Keratinocyte (primary cell): ENCODE data around the gene SPC24.
"Not testable (repeated sequence)": the region's sequence is repeated elsewhere in the genome, so short reads cannot be mapped to it uniquely, and the experiment has no call there.

Source experiments
- EZH2 ChIP-seq: IDR thresholded peaks from one replicate; pipeline ENCODE4 v1.6.1; 2012; ENCODE audit warnings: inconsistent platforms, mild to moderate bottlenecking, low read length, moderate library complexity
- TF ChIP-seq, protein P1 (sequence below), 3 experiments: IDR thresholded peaks in 1 of 3; conservative IDR thresholded peaks in 1 of 3; optimal IDR thresholded peaks in 1 of 3; 2 replicates in 2 of 3; 3 replicates in 1 of 3; pipeline versions ENCODE3 to v1.5.1; 2011; ENCODE audit warnings: low read length in 3 of 3, mild to moderate bottlenecking in 3 of 3, moderate library complexity in 2 of 3, control low read depth in 1 of 3, inconsistent platforms in 1 of 3; ENCODE audit not compliant: insufficient read depth in 2 of 3; ENCODE audit errors: extremely low read depth in 1 of 3

DNA sequence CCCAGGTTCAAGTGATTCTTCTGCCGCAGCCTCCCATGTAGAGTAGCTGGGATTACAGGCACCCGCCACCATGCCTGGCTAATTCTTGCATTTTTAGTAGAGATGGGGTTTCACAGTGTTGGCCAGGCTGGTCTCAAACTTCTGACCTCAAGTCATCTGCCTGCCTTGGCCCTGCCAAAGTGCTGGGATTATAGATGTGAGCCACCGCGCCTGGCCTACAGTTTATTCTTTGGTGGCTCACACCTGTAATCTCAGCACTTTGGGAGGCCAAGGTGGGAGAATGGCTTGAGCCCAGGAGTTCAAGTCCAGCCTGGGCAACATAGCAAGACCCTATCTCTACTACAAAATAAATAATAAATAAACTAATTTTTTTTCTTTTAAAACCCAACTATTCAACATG, 31.4 kb downstream of the SPC24 start:
- TF ChIP-seq, protein P1, sequence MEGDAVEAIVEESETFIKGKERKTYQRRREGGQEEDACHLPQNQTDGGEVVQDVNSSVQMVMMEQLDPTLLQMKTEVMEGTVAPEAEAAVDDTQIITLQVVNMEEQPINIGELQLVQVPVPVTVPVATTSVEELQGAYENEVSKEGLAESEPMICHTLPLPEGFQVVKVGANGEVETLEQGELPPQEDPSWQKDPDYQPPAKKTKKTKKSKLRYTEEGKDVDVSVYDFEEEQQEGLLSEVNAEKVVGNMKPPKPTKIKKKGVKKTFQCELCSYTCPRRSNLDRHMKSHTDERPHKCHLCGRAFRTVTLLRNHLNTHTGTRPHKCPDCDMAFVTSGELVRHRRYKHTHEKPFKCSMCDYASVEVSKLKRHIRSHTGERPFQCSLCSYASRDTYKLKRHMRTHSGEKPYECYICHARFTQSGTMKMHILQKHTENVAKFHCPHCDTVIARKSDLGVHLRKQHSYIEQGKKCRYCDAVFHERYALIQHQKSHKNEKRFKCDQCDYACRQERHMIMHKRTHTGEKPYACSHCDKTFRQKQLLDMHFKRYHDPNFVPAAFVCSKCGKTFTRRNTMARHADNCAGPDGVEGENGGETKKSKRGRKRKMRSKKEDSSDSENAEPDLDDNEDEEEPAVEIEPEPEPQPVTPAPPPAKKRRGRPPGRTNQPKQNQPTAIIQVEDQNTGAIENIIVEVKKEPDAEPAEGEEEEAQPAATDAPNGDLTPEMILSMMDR (optimal IDR thresholded peaks at IDR 0.05 in 1 of 3, IDR thresholded peaks at IDR 0.05 in 1 of 3, conservative IDR thresholded peaks at IDR 0.05 in 1 of 3; ENCODE audit: extremely low read depth in 1 of 3, insufficient read depth in 2 of 3, low read length in 3 of 3), result not testable (repeated sequence)
- not testable (repeated sequence) for TF ChIP-seq EZH2
